ENCODE data around the gene PAIP2.

- no peak for TF ChIP-seq CTCF (IDR thresholded peaks at IDR 0.05)
- no peak for TF ChIP-seq SIN3A (IDR thresholded peaks at IDR 0.05; ENCODE audit: borderline replicate concordance, insufficient read depth, low read depth, low read length)
- TF ChIP-seq REST (IDR thresholded peaks at IDR 0.05; ENCODE audit: insufficient read depth in 1 of 2, low read depth in 2 of 2, low read length in 1 of 2) = no peak
These were observed 37.0 kb upstream of the PAIP2 start for GRCh38 chr5:139304391-139305324.

Data from Panc1 (cell line).